H1 (cell line): Measurements from ENCODE around the gene SCART1. TPM values are rescaled to one million over a fixed set of nuclear protein-coding genes. Genes with fewer than 3 reads are reported as not detected.

Experiments used
- CTCF ChIA-PET: fragments of 300-600 bp; sonication (Branson Sonifier 250); formaldehyde crosslinking; loops from one replicate; lab custom pipeline; 2021; ENCODE audit not compliant: partially characterized antibody; lab: Charles Lee
- POLR2A ChIA-PET: fragments of 300-600 bp; sonication (Branson Sonifier 250); formaldehyde crosslinking; loops from one replicate; lab custom pipeline; 2021; ENCODE audit warnings: inconsistent platforms; ENCODE audit not compliant: partially characterized antibody; lab: Charles Lee
- DNase-seq, 2 experiments: peaks; one replicate each; pipeline versions ENCODE4 v3.0.0 to v3.0.0-alpha.2; 2010 to 2022; ENCODE audit warnings: low spot score in 2 of 2, low read depth in 1 of 2, mixed read lengths in 1 of 2
- FAIRE-seq: peaks from 2 replicates; lab custom pipeline; 2011; peaks lifted over from hg19 to GRCh38; lab: Jason Lieb, UNC
- H2AFZ ChIP-seq: 2 replicates; pipeline ENCODE4 v1.8.1; 2012; ENCODE audit warnings: low read length, inconsistent platforms
- H2AK5ac ChIP-seq: 2 replicates; pipeline ENCODE4 v1.6.1; 2013; ENCODE audit warnings: low read depth, low read length
- H2BK120ac ChIP-seq: replicated peaks from 2 replicates; pipeline ENCODE3; 2013; ENCODE audit warnings: low read depth, low read length, inconsistent platforms
- H2BK12ac ChIP-seq: 2 replicates; pipeline ENCODE4 v1.6.1; 2013; ENCODE audit warnings: low read depth, low read length
- H2BK15ac ChIP-seq: 2 replicates; pipeline ENCODE4 v1.6.1; 2013; ENCODE audit warnings: low read length
- H2BK20ac ChIP-seq: 2 replicates; pipeline ENCODE4 v1.6.1; 2013; ENCODE audit warnings: low read length
- H2BK5ac ChIP-seq: 2 replicates; pipeline ENCODE4 v1.6.1; 2013; ENCODE audit warnings: low read depth, low read length
- H3K14ac ChIP-seq: 2 replicates; pipeline ENCODE4 v1.6.1; 2013; ENCODE audit warnings: inconsistent platforms; ENCODE audit not compliant: insufficient read length
- H3K18ac ChIP-seq: 2 replicates; pipeline ENCODE4 v1.6.1; 2013; ENCODE audit warnings: low read length; ENCODE audit errors: extremely low read depth
- H3K23ac ChIP-seq: 2 replicates; pipeline ENCODE4 v1.6.1; 2013; ENCODE audit warnings: inconsistent platforms; ENCODE audit not compliant: insufficient read length
- H3K23me2 ChIP-seq: 2 replicates; pipeline ENCODE4 v1.6.1; 2013; ENCODE audit warnings: low read depth, low read length
- H3K27ac ChIP-seq: 2 replicates; pipeline ENCODE4 v1.6.1; 2011; ENCODE audit warnings: low read depth, low read length, inconsistent platforms
- H3K27me3 ChIP-seq, 4 experiments: replicated peaks in 1 of 4; 1 replicate in 1 of 4; 2 replicates in 3 of 4; pipeline versions ENCODE4 v1.6.1 to v1.8.1; 2011 to 2013; ENCODE audit warnings: low read length in 3 of 4, mild to moderate bottlenecking in 3 of 4, inconsistent platforms in 2 of 4, mixed read lengths in 2 of 4, moderate library complexity in 1 of 4; ENCODE audit not compliant: control insufficient read depth in 3 of 4, insufficient read depth in 3 of 4; ENCODE audit errors: extremely low read depth in 1 of 4
- H3K36me3 ChIP-seq, 4 experiments: 2 replicates each; pipeline versions ENCODE4 v1.6.1 to v1.8.1; 2011 to 2013; ENCODE audit warnings: mild to moderate bottlenecking in 4 of 4, low read length in 3 of 4, moderate library complexity in 2 of 4, control low read depth in 1 of 4, inconsistent platforms in 1 of 4; ENCODE audit not compliant: insufficient read depth in 4 of 4, control insufficient read depth in 2 of 4
- H3K4ac ChIP-seq: replicated peaks from 2 replicates; pipeline ENCODE3; 2013; ENCODE audit warnings: low read length, low read depth, mixed read lengths, inconsistent platforms; ENCODE audit not compliant: insufficient read length
- H3K4me1 ChIP-seq, 4 experiments: replicated peaks in 1 of 4; 1 replicate in 1 of 4; 2 replicates in 3 of 4; pipeline versions ENCODE4 v1.6.1 to v1.8.1; 2011 to 2013; ENCODE audit warnings: low read length in 3 of 4, inconsistent platforms in 2 of 4, mixed read lengths in 1 of 4; ENCODE audit not compliant: insufficient read depth in 4 of 4, control insufficient read depth in 3 of 4
- H3K4me2 ChIP-seq, 2 experiments: 2 replicates each; pipeline versions ENCODE4 v1.6.1 to v1.8.1; 2011 to 2013; ENCODE audit warnings: low read depth in 2 of 2, low read length in 2 of 2, control low read depth in 1 of 2, inconsistent platforms in 1 of 2, mild to moderate bottlenecking in 1 of 2; ENCODE audit not compliant: insufficient read depth in 1 of 2
- H3K4me3 ChIP-seq, 4 experiments: fragments of 200-600, 300-600 bp in 1 of 4; sonication (generic), shearing (Covaris generic), sonication (Bioruptor Twin) in 1 of 4; 2 replicates each; pipeline versions ENCODE4 v1.5.1 to v1.8.1; 2011 to 2016; ENCODE audit warnings: low read length in 4 of 4, low read depth in 3 of 4, control low read depth in 2 of 4, inconsistent platforms in 2 of 4, mild to moderate bottlenecking in 2 of 4, mixed read lengths in 1 of 4, moderate library complexity in 1 of 4; ENCODE audit not compliant: insufficient read depth in 2 of 4; ENCODE audit errors: extremely low read depth in 1 of 4
- H3K56ac ChIP-seq: replicated peaks from 2 replicates; pipeline ENCODE3; 2013; ENCODE audit warnings: low read depth, mild to moderate bottlenecking, mixed read lengths, low read length, inconsistent platforms; ENCODE audit not compliant: insufficient read length
- H3K79me1 ChIP-seq: 2 replicates; pipeline ENCODE4 v1.6.1; 2013; ENCODE audit warnings: low read depth, low read length, control low read depth
- H3K79me2 ChIP-seq, 2 experiments: 2 replicates each; pipeline versions ENCODE4 v1.6.1 to v1.8.1; 2012 to 2013; ENCODE audit warnings: low read length in 2 of 2, mild to moderate bottlenecking in 2 of 2, inconsistent platforms in 1 of 2; ENCODE audit not compliant: insufficient read depth in 2 of 2, control insufficient read depth in 1 of 2
- H3K9ac ChIP-seq, 4 experiments: replicated peaks in 1 of 4; 1 replicate in 1 of 4; 2 replicates in 3 of 4; pipeline versions ENCODE4 v1.6.1 to v1.8.1; 2011 to 2013; ENCODE audit warnings: low read depth in 3 of 4, low read length in 3 of 4, control low read depth in 2 of 4, mild to moderate bottlenecking in 2 of 4, moderate library complexity in 2 of 4, inconsistent platforms in 1 of 4; ENCODE audit errors: extremely low read depth in 1 of 4
- H3K9me3 ChIP-seq, 2 experiments: 2 replicates each; pipeline versions ENCODE4 v1.6.1 to v1.8.1; 2012 to 2013; ENCODE audit warnings: mild to moderate bottlenecking in 2 of 2, moderate library complexity in 2 of 2, control low read depth in 1 of 2, inconsistent platforms in 1 of 2, low read depth in 1 of 2, low read length in 1 of 2, mixed read lengths in 1 of 2; ENCODE audit not compliant: insufficient read depth in 2 of 2
- H4K20me1 ChIP-seq, 2 experiments: replicated peaks in 1 of 2; 2 replicates each; pipeline versions ENCODE3 to v1.8.1; 2011 to 2013; ENCODE audit warnings: inconsistent platforms in 2 of 2, low read length in 2 of 2, mild to moderate bottlenecking in 1 of 2; ENCODE audit not compliant: insufficient read depth in 2 of 2, control insufficient read depth in 1 of 2
- H4K5ac ChIP-seq: 2 replicates; pipeline ENCODE4 v1.6.1; 2013; ENCODE audit warnings: low read length, low read depth, mixed read lengths, inconsistent platforms; ENCODE audit not compliant: insufficient read length
- H4K8ac ChIP-seq: 2 replicates; pipeline ENCODE4 v1.8.0; 2013; ENCODE audit warnings: mild to moderate bottlenecking, moderate library complexity, low read length, inconsistent platforms; ENCODE audit not compliant: insufficient read depth; ENCODE audit errors: extremely low read depth
- H4K91ac ChIP-seq: replicated peaks from 2 replicates; pipeline ENCODE3; 2013; ENCODE audit warnings: low read length, mixed read lengths, inconsistent platforms; ENCODE audit not compliant: insufficient read length
- EZH2 ChIP-seq: fragments of 200-600 bp; sonication (generic); IDR thresholded peaks from 2 replicates; pipeline ENCODE4 v1.7.1; 2012; ENCODE audit warnings: low read depth, mild to moderate bottlenecking, moderate library complexity, low read length, inconsistent platforms; ENCODE audit not compliant: severe bottlenecking
- FOSL1 ChIP-seq: IDR thresholded peaks from 2 replicates; pipeline ENCODE4 v1.6.1; 2011; ENCODE audit warnings: mild to moderate bottlenecking, low read depth, low read length, moderate library complexity; ENCODE audit not compliant: insufficient read depth
- NANOG ChIP-seq: IDR thresholded peaks from 2 replicates; pipeline ENCODE4 v1.6.1; 2011; ENCODE audit warnings: low read length, low read depth, mild to moderate bottlenecking, inconsistent platforms; ENCODE audit not compliant: insufficient read depth, poor library complexity, severe bottlenecking
- POLR2A ChIP-seq, 2 experiments: IDR thresholded peaks; 1 replicate in 1 of 2; 2 replicates in 1 of 2; pipeline ENCODE4 v1.6.1; 2011; ENCODE audit warnings: low read depth in 2 of 2, low read length in 2 of 2, mild to moderate bottlenecking in 2 of 2; ENCODE audit errors: control extremely low read depth in 1 of 2
- WGBS, 2 experiments: shearing (Covaris generic) in 1 of 2; methylation state at CpG; one replicate each; pipeline versions ENCODE4 v1.1.6 to v1.1.7; 2013 to 2015; ENCODE audit warnings: low lambda C conversion rate in 2 of 2, mixed read lengths in 2 of 2, inconsistent platforms in 1 of 2, low coverage in 1 of 2, missing lambda C conversion rate in 1 of 2; ENCODE audit not compliant: insufficient replicate concordance in 2 of 2, insufficient coverage in 1 of 2, insufficient read length in 1 of 2; ENCODE audit errors: extremely low coverage in 1 of 2, missing lambda C conversion rate in 1 of 2; 5-methylcytosine and 5-hydroxymethylcytosine counted together
- polyA plus RNA-seq, 7 experiments: library from polyadenylated mRNA; depleted of rRNA in 3 of 7; stranded (reverse) in 5 of 7; unstranded in 2 of 7; fragments of >200 nt in 5 of 7; fragments of 200-250 nt in 2 of 7; gene quantifications; 1 replicate in 5 of 7; 2 replicates in 1 of 7; 4 replicates in 1 of 7; pipeline versions ENCODE4 v1.2.1 to v1.2.3, GENCODE V29; 2011 to 2013; ENCODE audit warnings: missing spikeins in 2 of 7, mixed read lengths in 2 of 7
- total RNA-seq: library from RNA; stranded (reverse); fragmentation: NEBNext Ultra II Directional; extraction: Animal tissue kit (Norgen Biotek cat#: 25700); gene quantifications from 2 replicates; pipeline ENCODE4 v1.2.1, GENCODE V29; 2021

The SCART1 gene
- total and polyA plus RNA-seq, 2 of the 8 experiments (the other 6 are each of a cell fraction or from before 2014, with no cell fraction given), result 0.14 to 0.19 TPM

- Histone ChIP-seq H3K23ac (no peak overlapping the region), H3K18ac (no peak overlapping the region), H2BK120ac (no peak overlapping the region), H4K20me1 (no peaks in the 10 kb centered on the region), H2BK20ac (no peak overlapping the region), H3K56ac (no peak overlapping the region), H3K14ac (no peak overlapping the region), H3K4ac (no peak overlapping the region), H3K79me2 (no peaks in the 10 kb centered on the region), H3K36me3 (no peaks in the 10 kb centered on the region; a peak in 1 of 8 replicates), H4K5ac (no peak overlapping the region), H2AK5ac (no peak overlapping the region), H3K9ac (no peak overlapping the region), H3K27ac (no peak overlapping the region), H3K79me1 (no peaks in the 10 kb centered on the region), H2BK15ac (no peak overlapping the region), H2AFZ (no peak overlapping the region), H3K4me2 (no peak overlapping the region), H3K9me3 (peaks cover 51 to 60% of the 10 kb centered on the region in 2 experiments), H3K23me2 (no peaks in the 10 kb centered on the region), H3K4me1 (no peaks in the 10 kb centered on the region), H3K4me3 (no peak overlapping the region), H3K27me3 (no peaks in the 10 kb centered on the region), H2BK5ac (no peak overlapping the region), H4K91ac (no peak overlapping the region), H2BK12ac (no peak overlapping the region), H4K8ac (no peak overlapping the region)
- WGBS, 2 experiments, result 66% methylated on average over 4 of the region's 4 CpGs; no CpG with 5 or more reads in 1 of the 2 experiments
- ChIA-PET POLR2A (no interaction called here), CTCF (no interaction called here)
- no peak for FAIRE-seq
- no peak for DNase-seq
- TF ChIP-seq POLR2A (IDR thresholded peaks at IDR 0.05; ENCODE audit: control extremely low read depth in 1 of 2, low read depth in 2 of 2, low read length in 2 of 2) (no peak), FOSL1 (no peak), NANOG (no peak), EZH2 (no peak)
Measured at GRCh38 chr10:133511907-133512528, 58.3 kb downstream of the SCART1 start.
